Cardiac muscle cell (in vitro differentiated cells and primary cell): ENCODE data around the gene PIH1D2. TPM values are rescaled to one million over a fixed set of nuclear protein-coding genes. Genes with fewer than 3 reads are reported as not detected.
"Not testable (repeated sequence)": the region's sequence is repeated elsewhere in the genome, so short reads cannot be mapped to it uniquely, and the experiment has no call there.

Experiments
- DNase-seq, 2 donors: peaks; one replicate each; pipeline versions ENCODE4 v3.0.0 to v3.0.0-alpha.2; 2010 to 2017; ENCODE audit warnings: low read depth in 1 of 2, low spot score in 1 of 2
- H3K27ac ChIP-seq: fragments of 200-600 bp; sonication (generic); 2 replicates; pipeline ENCODE4 v1.5.1; 2016
- H3K27me3 ChIP-seq: fragments of 200-600 bp; sonication (generic); 2 replicates; pipeline ENCODE4 v1.6.0; 2016; ENCODE audit warnings: control low read depth
- H3K36me3 ChIP-seq: fragments of 200-600 bp; sonication (generic); 2 replicates; pipeline ENCODE4 v1.5.1; 2016; ENCODE audit warnings: control low read depth
- H3K4me1 ChIP-seq: fragments of 200-600 bp; sonication (generic); 2 replicates; pipeline ENCODE4 v1.8.1; 2017; ENCODE audit warnings: low read depth, mild to moderate bottlenecking, mixed run types
- H3K4me3 ChIP-seq: fragments of 200-600 bp; sonication (generic); 2 replicates; pipeline ENCODE4 v1.5.1; 2016; ENCODE audit warnings: mild to moderate bottlenecking
- H3K9me3 ChIP-seq: fragments of 200-600 bp; sonication (generic); 2 replicates; pipeline ENCODE4 v1.5.1; 2017; ENCODE audit warnings: low read depth, mild to moderate bottlenecking, control low read depth
- CTCF ChIP-seq: IDR thresholded peaks from 2 replicates; pipeline ENCODE4 v1.5.1; 2012; ENCODE audit warnings: low read depth, mild to moderate bottlenecking, low read length
- polyA plus RNA-seq: library from polyadenylated mRNA; unstranded; fragments of >200 nt; fragmentation: Nextera tagmentation; extraction: Ambion mirVana; gene quantifications from 2 replicates; pipeline ENCODE4 v1.2.1, GENCODE V29; 2016
- total RNA-seq: library from RNA; depleted of rRNA; stranded (reverse); fragments of >200 nt; gene quantifications from 2 replicates; pipeline ENCODE4 v1.2.3, GENCODE V29; 2016

PIH1D2 gene
- total and polyA plus RNA-seq, 2 experiments from 2014 or later, result 1.3 to 5.9 TPM

- Histone ChIP-seq H3K4me1 (no peaks in the 10 kb centered on the region), H3K27me3 (no peaks in the 10 kb centered on the region), H3K9me3 (no peaks in the 10 kb centered on the region), H3K4me3 (no peak overlapping the region), H3K27ac (no peak overlapping the region), H3K36me3 (peaks cover 28% of the 10 kb centered on the region)
- no peak for DNase-seq
- TF ChIP-seq CTCF, result no peak
Measured at GRCh38 chr11:112097734-112098528, 24.1 kb upstream of the PIH1D2 start.

- no peak overlapping the region for H3K27ac ChIP-seq
- H3K9me3 ChIP-seq, result no peaks in the 10 kb centered on the region
- no peak for TF ChIP-seq CTCF
- no peak for DNase-seq
- H3K4me1 ChIP-seq, result no peaks in the 10 kb centered on the region
- H3K27me3 ChIP-seq, result no peaks in the 10 kb centered on the region
- no peak overlapping the region for H3K4me3 ChIP-seq
- H3K36me3 ChIP-seq, result peaks cover 41% of the 10 kb centered on the region
Measured at GRCh38 chr11:112096194-112096593, 22.4 kb upstream of the PIH1D2 start.

GRCh38 chr11:112095302-112095701, 21.5 kb upstream of the PIH1D2 start:
- not testable (repeated sequence) for H3K9me3 ChIP-seq, H3K4me1 ChIP-seq, H3K27me3 ChIP-seq, H3K27ac ChIP-seq, H3K4me3 ChIP-seq, DNase-seq
- H3K36me3 ChIP-seq, result peaks cover 49% of the 10 kb centered on the region

- no peaks in the 10 kb centered on the region for H3K27me3 ChIP-seq
- TF ChIP-seq CTCF, result no peak
- no peaks in the 10 kb centered on the region for H3K9me3 ChIP-seq
- peak overlapping the region; percentile 78 for H3K27ac ChIP-seq
- H3K4me1 ChIP-seq, result peaks cover 11% of the 10 kb centered on the region
- peaks cover 58% of the 10 kb centered on the region for H3K36me3 ChIP-seq
- H3K4me3 ChIP-seq, result peak overlapping the region; percentile 86
- DNase-seq, result peak in 1 of 2 donors; percentile 2
Measured at GRCh38 chr11:112087212-112087611, 13.4 kb upstream of the PIH1D2 start.

- Histone ChIP-seq H3K9me3 (no peaks in the 10 kb centered on the region), H3K4me1 (peaks cover 11% of the 10 kb centered on the region), H3K4me3 (peak within 1 kb of the TSS; percentile 86), H3K36me3 (peaks cover 58% of the 10 kb centered on the region), H3K27ac (peak within 1 kb of the TSS; percentile 78), H3K27me3 (no peaks in the 10 kb centered on the region)
- peak; percentile 30 for TF ChIP-seq CTCF
- DNase-seq, result peak; percentile 98 to 99
Measured at GRCh38 chr11:112086422-112087191, 12.8 kb upstream of the PIH1D2 start, which contains the start of the genes SDHD and TIMM8B. TSS of gene SDHD (plus strand) at chr11:112086873. CDS start at chr11:112086908, 35 bp downstream. TSS of gene TIMM8B (minus strand) at chr11:112086756. CDS start at chr11:112086723, 33 bp downstream.
